ENCODE data around the gene GASK1A.

The GASK1A gene

DNA sequence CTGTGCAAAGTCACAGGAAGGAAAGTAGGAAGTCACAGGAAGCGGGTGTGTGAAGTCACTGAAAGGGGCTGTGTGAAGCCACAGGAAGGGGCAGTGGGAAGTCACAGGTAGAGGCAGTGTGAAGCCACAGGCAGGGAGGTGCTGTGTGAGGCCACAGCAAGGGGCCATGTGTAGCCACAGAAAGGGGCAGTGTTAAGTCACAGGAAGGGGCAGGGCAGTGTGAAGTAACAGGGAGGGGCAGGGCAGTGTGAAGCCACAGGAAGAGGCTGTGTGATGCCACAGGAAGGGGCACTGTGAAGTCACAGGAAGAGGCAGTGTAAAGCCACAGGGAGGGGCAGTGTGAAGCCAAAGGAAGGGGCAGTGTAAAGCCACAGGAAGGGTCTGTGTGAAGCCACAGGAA, 36.5 kb downstream of the GASK1A start:
- no peak for DNase-seq

DNA sequence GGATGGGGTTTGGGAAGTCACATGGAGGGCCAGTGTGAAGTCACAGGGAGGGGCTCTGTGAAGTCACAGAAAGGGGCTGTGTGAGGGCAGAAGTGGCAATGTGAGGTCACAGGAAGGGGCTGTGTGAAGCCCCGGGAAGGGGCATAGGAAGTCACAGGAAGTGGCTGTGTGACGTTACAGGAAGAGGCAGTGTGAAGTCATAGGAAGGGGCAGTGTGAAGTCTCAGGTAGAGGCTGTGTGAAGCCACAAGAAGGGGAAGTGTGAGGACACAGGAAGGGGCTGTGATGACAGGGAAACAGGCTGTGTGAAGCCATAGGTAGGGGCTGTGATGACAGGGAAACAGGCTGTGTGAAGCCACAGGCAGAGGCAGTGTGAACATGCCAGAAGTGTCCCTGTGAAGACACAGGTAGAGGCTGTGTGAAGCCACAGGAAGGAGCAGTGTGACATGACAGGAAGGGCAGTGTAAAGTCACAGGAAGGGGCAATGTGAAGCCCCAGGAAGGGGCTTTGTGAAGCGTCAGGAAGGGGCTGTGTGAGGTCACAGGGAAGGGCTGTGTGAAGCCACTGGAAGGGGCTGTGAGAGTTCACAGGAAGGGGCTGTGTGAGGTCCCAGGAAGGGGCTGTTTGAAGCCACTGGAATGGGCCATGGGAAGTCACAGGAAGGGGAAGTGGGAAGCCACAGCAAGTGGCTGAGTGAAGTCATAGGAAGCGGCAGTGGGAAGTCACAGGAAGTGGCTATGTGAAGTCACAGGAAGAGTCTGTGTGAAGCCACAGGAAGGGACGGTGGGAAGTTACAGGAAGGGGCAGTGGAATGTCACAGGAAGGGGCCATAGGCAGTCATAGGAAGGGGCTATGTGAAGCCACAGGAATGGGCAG, 37.1 kb downstream of the GASK1A start:
- no peak for DNase-seq

DNA sequence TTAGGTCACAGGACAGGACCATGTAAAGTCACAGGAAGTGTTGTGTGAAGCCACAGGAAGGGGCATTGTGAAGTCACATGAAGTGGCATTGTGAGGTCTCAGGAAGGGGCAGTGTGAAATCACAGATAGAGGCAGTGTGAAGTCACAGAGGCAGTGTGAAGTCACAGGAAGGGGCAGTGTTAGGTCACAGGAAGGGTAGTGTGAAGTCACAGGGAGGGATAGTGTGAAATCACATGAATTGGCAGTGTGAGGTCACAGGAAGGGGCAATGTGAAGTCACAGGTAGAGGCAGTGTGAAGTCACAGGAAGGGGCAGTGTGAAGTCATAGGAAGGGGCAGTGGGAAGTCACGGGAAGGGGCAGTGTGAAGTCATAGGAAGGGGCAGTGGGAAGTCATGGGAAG, 37.9 kb downstream of the GASK1A start:
- no peak for DNase-seq

DNA sequence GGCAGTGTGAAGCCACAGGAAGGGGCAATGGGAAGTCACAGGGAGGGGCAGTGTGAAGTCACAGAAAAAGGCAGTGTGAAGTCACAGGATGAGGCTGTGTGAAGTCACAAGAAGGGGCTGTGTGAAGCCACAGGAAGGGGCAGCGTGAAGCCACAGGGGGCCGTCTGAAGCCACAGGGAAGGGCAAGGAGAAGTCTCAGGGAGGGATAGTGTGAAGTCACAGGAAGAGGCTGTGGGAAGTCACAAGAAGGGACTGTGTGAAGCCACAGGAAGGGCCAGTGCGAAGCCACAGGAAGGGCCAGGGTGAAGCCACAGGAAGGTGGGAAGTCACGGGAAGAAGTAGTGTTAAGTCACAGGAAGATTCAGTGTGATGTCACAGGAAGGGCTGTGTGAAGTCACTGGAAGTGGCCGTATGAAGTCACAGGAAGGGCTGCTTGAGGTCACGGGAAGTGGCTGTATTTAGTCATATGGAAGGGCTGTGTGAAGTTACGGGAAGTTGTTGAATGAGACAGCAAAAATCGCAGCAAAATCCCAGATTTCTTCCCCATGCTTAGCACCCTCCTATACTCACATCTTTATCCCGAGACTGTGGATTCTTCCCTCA, 38.6 kb downstream of the GASK1A start:
- DNase-seq = no peak

DNA sequence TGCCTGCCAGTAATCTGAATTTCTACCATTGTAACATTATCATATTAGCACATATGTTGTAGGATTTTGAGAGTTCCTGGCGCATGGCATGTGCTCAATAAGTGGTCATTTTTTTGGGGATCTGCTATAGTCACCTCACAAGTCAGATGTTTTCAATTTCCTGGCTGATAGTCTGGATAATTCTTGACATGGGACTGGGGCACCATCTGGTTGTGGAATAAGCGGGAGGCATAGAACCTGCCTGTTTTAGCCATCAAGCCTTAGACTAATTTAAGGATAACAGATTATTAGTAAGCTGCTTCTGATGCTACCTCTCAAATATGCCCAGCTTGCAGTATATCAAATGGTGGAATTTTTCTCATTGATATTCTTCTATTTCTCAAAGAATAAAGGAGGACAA, 39.1 kb downstream of the GASK1A start:
- DNase-seq = no peak

DNA sequence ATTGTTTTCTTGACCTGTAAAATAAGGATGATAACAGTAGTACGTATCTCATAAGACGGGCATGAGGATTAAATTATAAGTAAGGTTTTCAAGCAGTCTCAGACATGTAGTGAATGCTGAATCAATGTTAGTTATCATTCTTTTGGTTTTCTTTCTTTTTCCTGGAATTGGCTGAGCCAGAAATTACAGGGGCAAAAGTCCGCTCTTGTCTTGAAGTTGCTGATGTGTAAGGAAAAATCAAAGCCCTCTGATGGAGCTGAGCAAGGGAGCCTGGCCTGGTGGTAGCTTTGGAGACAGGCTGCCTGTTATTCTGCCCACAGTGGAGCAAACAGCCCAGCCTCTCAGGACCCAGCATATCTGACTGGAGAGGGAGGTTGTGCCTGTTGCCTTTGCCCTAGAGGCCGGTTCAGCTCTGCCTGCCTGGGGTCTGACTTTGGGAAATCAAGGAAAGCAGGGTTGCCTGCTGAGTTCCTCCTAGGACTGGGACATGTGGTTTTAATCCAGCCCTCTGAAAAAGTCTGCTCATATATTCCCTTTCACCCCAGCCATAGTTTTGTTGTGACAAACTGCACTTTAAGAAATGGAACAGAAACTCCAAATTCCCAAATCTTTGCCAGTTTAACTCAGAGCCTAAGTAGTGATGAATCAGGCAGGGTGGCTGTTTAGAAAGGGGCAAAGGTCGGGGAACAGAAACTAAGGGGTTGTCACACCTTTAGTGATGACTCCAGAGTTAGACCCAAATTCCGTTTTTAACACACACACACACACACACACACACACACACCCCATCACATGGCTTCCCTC, 40.1 kb downstream of the GASK1A start:
- no peak for DNase-seq

DNA sequence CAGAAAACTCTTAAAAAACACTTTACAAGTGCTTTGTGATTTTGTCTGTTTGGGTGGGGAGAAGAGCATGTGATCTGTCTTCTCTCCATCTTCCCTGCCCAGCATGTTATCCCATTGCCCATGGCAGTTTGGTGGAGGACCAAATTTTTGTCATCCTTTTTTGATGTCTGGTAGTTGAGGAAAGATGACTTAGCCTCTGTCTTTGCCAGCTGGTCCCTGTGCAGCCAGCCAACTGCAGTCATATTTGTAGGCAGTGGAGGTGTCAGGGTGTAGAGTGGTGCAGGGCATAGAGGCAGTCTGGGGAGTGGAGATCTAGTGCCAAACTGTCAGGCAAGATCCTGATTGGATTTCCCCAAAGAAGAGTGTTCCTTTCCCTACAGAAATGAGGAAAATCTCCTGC, 40.7 kb downstream of the GASK1A start:
- DNase-seq = no peak

DNA sequence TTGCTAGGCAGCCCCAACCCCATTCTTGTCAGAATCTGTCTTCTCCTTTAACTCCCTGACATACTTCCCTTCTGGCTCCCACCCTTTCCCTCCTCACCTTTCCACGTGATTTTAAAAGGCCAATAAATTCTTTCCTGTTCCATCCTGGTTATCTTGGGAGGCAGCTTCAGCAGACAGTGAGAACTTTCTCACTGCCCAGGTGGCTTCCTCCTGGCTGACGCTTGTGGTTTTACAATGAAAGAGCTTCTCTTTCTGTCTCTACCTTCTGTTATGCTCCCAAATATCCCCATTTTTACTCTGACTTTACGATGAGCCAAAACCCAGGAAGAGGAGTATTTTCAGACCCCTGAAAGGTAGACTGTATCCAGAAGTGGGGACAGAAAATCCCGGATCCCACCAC, 42.1 kb downstream of the GASK1A start:
- no peak for DNase-seq

DNA sequence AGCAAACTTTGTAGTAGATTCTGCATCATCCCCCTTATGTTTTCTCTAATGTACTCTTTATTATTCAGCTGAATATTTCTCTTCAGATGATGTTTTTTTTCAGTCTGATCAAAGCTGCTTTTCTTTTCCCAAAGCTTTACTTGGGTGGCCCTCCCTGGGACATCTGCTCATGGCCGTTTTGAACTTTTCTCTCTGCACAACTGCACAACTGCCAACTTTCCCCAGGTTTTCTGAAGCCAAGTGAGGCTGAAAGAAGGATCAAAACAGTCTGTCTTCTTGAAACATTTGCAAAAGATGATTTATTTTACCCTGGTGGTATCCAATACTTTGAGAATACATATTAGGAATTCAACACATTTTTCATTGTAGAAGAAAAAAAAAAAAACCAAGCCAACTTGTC, 43.0 kb downstream of the GASK1A start:
- DNase-seq = no peak

DNA sequence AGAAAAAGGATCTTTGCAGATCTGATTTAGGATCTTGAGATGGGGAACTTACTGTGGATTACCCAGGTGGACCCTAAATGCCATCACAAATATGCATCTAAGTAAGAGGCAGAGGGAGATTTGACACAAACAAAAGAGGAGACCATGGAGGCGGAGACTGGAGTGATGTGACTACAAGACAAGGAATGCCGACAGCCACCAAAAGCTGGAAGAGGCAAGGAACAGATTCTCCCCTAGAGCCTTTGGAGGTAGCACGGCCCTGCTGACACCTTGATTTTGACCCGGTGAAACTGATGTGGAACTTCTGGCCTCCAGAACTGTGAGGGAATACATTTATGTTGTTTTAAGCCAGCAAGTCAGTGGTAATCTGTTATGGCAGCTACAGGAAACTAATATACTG, 44.0 kb downstream of the GASK1A start:
- DNase-seq = no peak

DNA sequence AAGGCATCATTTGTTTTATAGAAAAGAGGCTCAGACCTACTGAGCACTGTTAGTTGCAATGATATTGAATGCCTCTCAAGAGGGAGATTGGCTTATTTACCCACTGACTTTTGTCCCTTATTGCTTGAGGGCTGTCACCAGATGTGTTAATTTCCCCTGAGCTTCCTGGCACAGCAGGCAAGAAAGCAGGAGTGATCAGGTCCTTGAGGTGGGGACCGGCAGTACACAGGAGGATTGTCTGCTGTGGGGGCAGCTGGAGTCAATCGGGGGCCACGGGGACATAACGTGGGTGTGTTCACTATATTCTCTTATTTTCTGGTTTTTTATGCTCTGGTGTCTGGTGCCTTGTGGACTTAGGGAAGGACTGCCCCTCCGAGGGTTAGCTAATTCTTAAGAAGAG, 44.6 kb downstream of the GASK1A start:
- DNase-seq = no peak

DNA sequence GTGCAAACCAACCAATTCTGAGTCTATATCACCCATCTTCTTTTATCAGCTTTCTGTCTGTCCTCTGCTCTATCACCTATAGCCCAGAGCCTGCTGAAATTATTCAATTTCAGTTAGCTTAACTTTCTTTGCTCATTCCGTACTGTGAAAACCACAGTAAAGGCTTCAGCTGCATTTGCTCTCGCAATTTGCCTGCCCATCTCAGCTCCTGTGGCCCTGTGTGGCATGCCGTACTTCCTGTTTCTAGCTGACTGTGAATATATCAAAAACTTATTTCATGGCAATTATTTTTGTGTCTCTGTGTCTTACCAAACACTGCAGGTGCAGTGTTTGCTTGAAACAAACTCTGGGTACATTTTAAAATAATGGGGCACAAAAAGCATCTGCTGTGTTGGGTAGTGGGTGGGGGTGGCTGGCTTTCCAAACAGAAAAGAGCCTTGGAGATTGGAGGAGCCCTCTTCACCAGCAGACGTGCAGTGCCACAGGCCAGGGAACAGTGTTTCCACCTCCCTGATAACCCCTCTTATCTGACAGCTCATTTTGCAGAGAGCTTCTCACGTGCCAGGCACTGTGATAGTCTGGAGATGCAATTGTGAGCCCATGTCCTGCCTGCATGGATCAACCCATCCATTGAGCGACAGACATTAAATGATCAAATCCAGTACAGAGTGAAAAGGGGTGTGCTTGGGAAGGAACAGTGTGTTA, 45.2 kb downstream of the GASK1A start:
- DNase-seq = no peak

DNA sequence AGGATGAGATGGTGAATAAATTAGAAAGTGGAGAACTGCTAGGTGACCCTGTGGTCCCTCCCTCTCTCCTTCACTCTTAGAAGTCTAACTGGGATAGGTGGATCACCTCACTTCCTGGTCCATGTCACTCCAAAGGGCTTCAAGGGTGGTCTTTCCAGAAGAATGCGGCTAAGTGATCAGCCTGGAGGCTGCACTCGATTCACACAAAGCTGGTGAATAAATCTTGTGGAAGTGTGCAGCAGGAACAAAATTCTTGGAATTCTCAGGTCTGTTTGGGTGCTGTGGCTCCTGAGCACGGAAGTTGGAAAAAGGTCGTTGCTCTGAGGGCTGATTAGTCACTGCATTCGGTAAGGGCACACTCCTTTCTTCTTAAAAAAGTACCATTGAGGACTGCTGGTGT, 46.3 kb downstream of the GASK1A start:
- no peak for DNase-seq

DNA sequence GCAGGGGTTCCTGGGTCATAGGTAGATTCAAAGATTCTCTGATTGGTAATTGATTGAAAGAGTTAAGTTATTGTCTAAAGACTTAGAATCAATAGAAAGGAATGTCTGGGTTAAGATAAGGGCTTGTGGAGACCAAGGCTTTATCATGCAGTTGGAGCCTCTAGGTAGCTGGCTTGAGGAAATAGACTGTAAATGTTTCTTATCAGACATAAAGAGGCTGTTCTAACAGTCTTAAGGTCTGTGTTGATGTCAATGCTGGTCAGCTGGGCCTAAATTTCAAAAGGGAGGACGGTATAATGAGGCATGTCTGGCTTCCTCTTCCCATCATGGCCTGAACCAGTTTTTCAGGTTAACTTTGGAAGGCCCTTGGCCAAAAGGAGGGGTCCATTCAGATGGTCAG, 48.9 kb downstream of the GASK1A start:
- no peak for DNase-seq

DNA sequence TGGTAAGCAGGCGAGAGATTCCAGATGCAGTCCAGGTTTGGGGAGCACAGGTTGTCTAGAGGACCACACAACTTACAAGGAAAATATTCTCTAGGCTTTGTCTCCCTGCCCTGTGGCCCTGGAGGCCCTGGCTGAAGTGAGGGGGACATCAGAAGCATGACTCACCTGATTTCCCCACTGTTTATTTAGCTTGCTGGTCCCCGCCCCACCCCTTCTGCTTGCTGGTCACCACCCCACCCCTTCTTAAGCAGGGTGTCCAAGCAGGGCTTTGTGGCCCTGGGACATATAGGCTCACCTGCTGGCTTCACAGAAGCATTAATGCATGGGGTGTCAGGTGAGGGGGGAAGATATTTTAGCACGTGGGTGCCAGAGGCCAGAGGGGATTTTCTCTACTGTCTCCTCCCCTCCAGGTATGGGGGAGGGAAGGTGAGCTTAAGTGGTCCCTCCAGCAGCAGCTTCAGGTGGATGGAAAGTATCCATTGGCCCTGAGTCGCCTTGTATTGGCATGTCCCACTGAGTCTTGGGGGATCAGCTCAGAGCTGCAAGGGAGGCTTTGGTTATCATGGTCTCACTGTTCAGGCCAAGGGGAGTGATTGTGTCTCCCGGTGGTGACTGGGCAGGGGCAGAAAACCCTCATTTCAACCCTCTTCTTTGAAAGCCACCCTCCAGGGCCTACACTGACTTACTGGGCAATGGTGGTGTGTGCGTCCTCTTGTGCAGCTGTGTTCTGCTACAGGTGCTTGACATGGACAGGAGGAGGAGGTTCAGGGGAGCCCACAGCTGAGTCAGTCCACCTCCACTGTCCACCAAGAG, 49.8 kb downstream of the GASK1A start:
- DNase-seq = no peak

DNA sequence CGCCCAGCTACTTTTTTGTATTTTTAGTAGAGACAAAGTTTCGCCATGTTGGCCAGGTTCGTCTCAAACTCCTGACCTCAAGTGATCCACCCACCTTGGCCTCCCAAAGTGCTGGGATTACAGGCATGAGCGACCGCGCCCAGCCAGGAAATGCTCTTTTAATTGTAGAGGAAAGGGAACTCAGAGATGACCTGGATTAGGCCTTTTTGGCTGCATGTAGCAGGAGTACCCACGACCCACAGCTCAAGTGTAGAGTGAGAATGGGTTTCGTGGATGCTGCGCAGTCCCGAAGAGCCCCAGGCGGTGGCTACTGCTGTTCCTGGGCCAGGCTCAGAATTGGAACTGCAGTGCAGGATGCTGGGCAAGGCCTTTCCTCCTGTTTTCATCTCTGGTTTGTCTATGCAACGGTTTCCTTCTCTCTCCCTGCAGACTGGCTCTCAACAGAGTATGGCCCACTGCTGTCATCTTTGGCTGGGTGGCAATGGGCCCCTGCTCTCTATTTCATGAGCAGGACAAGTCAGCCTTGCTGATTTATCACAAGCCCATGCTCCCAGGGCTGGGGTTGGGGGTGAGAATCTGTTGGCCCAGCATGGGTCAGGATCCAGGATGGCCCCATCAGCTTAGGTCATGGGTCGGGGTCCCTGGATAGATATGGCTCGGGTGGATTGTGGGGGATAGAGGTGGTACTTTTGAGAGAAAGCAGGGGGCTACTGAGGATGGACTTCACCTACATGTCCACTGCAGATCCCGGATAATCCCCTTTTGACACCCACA, 51.2 kb downstream of the GASK1A start:
- no peak for DNase-seq

DNA sequence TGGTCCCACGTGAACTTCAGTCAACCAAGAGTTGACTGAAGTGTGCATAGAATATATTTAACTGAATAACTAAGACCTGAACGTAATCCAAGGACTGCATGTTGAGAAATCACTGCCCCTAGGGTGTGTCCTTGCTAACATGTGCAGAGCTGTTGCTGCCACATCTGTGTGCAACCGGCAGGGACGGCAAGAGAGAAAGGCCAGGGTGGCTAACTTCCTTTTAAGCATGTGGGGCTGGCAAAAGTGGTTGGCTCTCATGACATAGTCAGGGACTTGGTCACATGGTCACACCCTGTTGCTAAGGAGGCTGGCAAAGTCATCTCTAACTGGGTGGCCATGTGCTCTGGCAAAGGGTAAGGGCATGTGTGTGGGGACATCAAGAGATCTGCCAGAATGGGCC, 52.4 kb downstream of the GASK1A start:
- no peak for DNase-seq

DNA sequence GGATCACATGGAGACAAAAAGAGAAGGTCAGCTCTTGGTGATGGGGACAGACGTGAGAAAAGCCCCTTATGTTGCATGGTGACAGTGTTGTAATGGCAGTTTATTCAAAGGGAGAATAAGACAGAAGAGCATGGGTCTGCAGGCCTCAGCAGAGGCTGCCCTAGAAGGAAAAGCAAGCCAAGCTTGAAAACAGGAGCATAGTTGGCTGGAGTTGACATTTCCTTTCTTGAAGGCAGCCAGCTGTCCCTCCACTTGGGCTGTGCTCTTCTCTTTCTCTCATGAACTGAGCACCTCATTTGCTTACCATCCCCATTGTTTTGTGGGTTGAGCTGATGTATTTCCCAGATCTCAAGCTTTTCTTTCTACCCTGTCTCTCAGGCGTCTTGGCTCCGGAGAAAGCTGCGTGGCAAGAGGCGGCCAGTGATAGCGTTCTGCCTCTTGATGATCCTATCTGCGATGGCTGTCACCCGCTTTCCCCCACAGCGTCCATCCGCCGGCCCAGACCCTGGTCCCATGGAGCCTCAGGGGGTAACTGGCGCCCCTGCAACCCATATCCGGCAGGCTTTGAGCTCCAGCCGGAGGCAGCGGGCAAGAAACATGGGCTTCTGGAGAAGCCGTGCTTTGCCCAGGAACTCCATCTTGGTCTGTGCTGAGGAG, 52.9 kb downstream of the GASK1A start:
- DNase-seq = no peak

DNA sequence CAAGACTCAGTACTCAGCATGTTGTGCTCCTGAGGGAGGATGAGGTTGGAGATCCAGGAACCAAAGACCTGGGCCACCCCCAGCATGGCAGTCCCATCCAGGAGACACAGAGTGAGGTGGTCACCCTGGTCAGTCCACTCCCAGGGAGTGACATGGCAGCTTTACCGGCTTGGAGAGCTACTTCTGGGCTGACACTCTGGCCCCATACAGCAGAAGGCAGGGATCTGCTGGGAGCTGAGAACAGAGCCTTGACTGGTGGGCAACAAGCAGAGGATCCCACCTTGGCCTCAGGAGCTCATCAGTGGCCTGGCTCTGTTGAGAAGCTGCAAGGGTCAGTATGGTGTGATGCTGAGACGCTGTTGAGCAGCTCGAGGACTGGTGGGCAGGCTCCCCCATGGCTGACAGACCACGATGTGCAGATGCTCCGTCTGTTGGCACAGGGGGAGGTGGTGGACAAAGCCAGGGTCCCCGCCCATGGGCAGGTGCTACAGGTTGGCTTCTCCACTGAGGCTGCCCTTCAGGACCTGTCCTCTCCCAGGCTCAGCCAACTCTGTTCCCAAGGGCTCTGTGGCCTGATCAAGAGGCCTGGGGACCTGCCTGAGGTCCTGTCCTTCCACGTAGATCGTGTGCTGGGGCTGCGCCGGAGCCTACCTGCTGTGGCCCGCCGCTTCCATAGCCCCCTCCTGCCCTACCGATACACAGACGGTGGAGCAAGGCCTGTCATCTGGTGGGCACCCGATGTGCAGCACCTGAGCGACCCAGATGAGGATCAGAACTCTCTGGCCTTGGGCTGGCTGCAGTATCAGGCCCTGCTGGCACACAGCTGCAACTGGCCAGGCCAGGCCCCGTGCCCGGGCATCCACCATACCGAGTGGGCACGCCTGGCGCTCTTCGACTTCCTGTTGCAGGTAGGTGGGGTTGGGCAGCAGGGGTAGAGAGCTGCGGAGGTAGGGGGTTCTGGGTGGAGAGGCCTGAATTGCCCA, 53.8 kb downstream of the GASK1A start:
- no peak for DNase-seq

DNA sequence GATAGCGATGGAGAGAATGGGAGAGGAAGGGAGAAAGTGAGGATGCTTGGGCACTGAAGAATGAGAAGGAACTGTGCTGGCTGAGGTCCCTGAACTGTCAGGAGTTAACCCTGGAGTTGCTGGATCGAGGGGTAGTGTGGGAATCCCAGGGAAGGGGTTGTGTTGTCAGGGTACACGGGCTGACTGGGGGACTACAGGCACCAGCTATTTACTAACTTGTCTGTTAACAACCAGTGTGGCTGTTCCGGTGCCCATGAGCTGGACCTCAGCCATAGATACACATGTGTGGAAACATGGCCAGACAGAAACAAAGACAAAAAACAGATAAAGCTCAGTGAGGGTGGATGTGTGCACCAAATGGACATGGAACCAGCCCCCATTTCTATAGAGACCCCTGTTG, 55.1 kb downstream of the GASK1A start:
- no peak for DNase-seq

Data from NCI-H2107 (cell line).